Esophagus squamous epithelium (tissue), 4 donors: ENCODE data around the gene DOK6.

ENCODE experiments used
- CTCF ChIP-seq, 6 experiments: fragments of 450-650 bp in 4 of 6; fragments of 200-600 bp in 2 of 6; sonication (generic) in 2 of 6; IDR thresholded peaks; one replicate each; pipeline ENCODE4 v1.5.1; 2016 to 2019; ENCODE audit warnings: antibody characterized with exemption in 6 of 6, mild to moderate bottlenecking in 4 of 6, moderate library complexity in 4 of 6
- POLR2A ChIP-seq, 4 donors: fragments of 450-650 bp; IDR thresholded peaks; one replicate each; pipeline ENCODE4 v1.6.1; 2017; ENCODE audit warnings: antibody characterized with exemption in 4 of 4, mild to moderate bottlenecking in 4 of 4, moderate library complexity in 3 of 4

DNA sequence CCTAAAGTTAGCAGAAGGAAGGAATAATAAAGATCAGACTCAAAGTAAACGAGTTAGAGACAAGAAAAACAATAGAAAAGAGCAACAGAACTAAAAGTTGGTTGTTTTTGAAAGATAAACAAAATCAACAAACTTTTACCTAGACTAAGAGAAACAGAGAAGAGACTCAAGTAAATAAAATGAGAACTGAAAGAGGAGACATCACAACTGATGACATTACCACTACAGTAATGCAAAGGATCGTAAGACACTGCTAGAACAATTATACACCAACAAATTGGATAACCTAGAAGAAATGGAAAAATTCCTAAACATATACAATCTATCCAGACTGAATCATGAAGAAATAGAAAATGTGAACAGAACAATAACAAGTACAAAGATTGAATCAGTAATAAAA, 407.7 kb downstream of the DOK6 start:
- TF ChIP-seq POLR2A (IDR thresholded peaks at IDR 0.05) (no peak), CTCF (IDR thresholded peaks at IDR 0.05) (no peak)
